HuH-7.5 (cell line): ENCODE measurements around the gene BPIFB2.

Experiments used
- DNase-seq: peaks from one replicate; pipeline ENCODE4 v3.0.0; 2011; ENCODE audit warnings: low spot score

BPIFB2 gene

DNA sequence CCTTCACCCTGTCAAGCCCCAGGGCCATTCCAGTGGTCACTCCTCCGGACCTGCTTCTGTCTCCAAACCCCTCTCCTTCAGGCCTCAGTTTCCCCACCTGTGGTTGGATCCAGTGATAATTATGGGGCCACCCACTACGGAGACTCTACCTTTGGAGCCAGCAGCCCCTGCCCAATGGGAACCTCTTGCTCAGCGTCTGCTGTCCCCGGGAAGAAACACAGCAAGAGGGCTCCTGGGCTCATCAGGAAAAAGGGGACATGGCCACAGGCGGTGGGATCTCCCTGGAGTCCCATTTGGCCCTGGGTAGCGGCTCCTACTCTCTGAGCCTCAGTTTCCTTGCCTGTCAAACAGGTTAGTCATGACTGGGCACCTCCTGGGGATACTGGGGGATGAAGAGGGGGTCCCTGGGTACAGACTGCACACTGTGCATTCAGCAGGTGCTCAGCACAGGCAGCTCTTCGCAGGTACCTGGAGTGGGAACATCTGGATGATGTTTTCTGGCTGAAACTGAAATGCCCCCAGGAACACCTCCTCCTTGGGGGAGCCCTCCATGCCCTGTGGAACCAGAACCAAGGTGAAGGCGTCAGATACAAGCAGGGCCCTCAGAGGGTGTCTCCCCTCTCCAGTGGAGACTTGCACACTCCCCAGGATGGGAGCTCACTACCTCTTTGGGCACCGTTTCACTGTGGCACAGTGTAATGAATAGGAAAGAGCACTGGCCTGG is 22.7 kb upstream of the BPIFB2 start:
- DNase-seq, result no peak

DNA sequence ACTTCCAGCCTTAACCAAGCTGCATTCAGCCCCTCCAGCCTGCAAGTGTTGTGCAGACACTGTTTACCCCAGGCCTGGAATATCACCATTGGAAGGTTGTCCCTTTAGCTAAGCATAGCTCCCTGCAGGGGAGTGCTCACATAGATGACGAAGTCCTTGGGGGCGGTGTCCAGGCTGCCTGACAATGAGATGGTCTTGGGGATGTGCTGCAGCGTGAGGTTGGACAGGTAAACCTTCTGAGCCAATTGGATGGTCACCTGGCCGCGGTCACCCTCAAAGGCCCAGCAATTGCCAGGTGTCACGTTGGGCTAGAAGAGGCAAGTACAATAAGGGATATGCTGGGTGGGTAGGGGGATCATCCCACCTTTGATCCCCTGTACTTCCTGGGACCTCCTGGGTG is 21.9 kb upstream of the BPIFB2 start:
- no peak for DNase-seq

DNA sequence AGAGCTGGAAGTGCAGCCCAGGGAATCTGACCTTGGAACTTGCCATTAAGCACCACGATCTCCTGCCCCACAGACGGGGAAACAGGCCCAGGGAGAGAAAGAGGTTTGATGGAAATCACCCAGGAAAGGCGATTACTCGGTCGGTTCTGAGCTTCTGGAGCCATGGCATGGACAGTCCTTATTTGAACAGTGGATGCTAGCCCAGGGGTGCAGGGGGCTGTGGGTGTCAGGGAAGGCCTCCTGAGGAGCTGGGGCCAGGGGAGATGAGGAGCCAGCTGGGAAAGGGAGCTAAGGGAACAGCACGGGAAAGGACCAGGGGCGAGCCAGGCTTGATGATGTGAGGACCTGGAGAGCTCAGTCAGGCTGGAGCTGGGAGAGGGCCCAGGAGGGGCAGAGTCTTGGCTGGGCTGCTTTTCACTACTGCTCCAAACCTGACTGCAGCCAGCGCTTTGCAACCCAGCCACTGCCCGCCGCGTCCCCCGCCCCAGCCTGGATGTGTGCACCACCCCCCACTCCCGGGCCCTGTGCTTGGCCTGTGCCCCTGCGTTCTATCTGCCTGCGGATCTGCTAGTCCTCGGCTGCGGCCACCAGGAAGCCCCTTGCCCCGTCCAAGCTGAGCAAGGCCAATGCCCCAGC is 21.1 kb upstream of the BPIFB2 start:
- DNase-seq, result no peak

DNA sequence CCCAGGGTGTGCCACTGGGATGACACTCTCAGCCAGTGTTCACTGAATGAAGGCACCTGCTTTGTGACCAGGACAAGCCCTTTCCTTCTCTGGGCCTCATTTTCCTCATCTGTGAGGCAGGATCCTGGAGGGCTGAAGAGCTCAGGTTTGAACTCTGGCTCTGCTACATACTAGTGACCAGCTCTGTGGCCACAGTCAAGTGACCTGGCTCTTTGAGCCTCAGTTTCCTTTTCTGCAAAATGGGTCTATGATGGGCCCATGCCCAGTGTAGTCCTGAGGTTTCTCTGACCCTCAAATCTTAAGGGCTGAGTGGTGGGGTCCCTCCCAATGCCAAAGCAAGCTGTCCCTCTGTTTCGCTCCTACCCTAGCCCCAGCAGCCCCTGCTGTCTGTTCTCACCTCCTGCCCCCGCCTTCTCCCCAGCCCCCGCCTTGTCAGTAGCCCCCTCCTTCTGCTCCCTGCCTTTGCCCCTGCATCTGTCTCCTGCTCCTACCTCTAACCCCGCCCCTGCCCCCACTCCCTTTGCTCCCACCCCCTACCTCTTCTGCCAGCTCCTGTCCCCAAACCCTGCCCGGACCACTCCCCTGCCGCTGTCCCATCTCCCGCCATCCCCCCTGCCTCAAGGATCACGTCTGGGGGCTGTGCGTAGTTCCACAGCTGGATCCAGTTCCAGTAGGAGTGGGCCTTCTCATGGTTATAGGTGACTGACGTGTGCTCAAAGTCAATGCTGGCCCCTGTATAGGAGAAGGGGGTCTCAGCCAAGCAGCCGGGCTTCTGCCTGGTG is 20.3 kb upstream of the BPIFB2 start:
- DNase-seq, result no peak

DNA sequence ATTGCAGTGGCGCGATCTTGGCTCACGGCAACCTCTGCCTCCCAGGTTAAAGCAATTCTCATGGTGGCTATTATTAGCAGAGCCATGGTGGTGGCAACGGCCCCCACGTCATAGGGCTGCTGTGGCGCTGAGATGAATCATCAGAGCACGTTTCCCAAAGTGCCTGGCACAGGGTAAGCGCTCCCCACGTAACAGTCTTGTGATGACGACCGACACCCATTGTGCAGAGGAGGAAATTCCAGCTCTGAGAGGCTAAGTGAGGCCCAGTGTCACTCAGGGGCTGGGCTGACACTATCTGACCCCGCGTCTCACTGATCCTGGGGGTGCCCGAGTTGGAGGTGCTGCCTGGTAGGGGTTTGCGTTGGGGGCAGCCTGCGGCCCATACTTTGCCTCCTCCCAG is 19.5 kb upstream of the BPIFB2 start:
- DNase-seq, result no peak

DNA sequence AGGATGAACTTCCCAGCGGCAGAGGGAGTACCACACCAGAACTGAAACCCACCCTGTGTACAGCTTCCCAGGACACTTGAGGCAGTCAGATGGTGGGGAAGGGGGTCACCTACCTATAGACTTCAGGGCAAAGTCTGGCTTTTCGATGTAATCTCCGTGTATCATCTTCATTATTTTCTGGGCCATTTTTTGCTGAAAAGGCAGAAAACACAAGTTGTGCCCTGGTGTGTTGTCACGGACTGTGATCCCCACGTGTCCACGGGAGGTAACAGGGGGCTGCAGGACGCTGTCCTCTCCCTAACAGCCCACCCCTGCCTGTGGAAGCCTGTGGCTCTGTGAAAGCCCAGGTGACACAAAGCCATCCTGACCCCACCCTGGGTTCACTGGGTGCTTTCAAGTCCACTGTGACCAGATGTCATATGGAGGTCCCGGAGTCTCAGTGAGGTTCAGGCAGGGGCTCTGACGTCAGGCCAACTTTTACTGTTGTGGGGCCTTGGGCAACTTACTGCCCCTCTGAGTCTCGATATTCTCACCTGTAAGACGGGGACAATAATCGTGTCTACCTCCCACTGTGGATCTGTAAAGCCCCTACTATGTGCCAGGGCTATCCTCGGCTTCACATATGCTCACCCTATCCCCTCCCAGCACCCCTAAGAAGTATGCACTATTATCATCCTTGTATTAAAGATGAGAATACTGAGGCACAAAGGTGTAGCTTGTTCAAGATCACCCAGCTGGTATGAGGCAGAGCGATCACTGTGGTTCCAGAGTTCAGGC is 17.8 kb upstream of the BPIFB2 start:
- no peak for DNase-seq

DNA sequence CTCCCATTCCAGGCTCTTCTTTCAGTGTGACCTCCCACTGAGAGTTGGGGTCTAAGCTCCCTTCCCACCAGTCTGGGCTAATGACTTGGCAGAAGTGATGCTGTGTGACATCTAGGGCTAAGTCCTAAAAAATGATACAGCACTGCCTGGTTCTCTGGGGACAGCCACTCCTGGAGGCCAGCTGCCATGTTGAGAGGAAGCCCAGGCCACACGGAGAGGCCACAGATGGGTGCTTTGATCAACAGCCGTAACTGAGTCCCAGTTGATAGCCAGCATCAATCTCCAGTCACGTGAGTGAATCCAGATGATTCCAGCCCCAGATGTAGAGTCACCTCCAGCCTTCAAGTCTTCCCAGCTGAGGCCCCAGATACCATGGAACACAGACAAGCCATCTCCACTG is 17.1 kb upstream of the BPIFB2 start:
- DNase-seq, result no peak

DNA sequence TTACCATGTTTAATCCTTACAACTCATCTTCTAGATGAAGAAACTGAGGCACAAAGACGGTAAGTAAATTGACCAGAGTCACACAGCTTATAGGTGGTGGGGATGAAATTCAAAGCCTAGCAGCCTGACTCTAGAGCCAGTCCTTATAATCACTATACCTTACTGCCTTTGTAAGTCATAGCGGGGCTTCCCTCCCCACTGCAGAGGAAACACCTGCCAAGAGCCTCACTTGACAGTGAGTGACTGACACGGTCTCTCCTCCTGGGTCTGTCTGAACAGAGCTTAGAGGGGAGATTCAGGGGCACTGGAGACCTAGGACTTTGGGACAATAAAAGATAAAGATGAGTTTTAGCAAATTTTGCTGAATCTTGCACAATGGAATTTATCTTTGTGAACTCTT is 16.1 kb upstream of the BPIFB2 start:
- no peak for DNase-seq

DNA sequence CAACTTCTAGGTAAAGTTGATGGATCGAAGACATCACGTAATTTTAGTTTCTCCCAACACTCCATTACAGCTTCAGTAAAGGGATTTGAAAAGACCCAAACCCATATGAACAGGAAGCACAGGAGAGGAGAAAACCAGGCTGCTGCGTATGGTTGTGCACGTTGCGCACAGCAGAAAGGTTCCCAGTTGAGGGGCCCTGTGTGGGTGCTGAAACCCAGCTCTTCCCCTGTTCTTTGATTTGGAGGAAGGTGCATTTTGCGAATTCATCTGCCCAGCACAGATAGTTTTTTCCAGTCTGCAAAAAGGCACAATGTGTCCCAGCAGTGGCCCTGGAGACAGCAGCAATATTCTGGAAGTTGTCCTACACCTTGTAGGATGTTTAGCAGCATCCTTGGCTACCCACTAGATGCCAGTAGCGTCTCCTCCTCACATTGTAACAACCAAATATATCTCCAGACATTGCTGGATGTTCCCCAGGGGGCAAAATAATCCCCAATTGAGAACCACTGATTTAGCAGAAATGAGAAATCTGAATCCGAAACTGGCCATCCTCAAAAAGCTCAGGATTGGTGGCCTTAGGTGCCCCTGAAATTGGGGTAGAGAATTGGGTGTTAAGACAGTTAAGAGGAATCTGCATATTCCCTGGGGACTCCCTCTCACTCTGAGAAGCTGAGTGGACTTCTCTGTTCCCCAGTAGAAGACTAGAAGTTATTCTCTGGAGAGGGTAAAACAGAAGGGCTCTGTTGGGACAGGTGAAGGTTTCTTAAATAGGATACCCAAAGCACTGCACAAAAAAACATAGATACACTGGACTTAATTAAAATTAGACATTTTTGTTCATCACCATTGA is 15.5 kb upstream of the BPIFB2 start:
- DNase-seq, result no peak

DNA sequence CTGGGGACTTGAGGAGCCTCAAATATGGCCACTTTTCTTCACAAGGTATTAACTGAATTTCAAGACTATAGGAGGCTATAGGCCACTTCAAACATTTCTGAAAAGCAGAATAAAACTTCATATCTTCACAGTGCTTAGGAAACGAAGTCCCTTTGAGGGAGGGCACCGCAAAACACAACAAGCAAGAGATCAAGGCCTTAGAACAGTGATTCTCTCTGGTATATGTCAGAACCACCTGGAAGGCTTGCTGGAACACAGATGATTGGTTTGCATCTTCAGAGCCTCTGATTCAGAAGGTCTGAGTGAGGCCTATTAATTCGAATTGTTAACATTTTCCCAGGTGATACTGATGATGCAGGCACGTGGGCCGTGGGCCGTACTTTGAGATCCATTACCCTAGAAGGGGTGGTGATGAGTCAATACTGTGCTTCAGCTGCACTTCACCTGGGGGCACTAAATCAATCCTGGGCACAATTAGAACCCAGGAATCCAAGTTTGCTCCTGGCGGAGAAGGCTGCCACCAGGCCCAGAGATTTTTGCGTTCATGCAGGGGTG is 13.9 kb upstream of the BPIFB2 start:
- no peak for DNase-seq

DNA sequence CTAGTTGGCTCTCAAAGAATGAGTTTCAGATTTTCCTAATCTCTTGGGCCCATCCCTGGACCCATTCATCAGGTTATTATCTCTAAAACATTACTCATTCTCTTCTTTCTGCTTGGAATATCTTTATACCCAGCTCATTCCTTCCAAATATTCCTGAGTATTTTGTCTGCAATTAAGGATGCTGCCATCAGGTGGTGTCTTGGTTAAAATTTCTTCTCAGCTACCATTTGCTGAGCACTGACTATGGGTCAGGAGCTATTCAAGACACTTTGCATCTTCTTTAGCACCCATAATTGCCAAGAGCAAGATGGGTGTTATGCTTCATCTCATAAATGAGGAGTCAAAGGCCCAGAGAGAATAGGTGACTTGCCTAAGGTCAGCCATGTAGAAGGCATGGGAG is 11.7 kb upstream of the BPIFB2 start:
- DNase-seq, result no peak

DNA sequence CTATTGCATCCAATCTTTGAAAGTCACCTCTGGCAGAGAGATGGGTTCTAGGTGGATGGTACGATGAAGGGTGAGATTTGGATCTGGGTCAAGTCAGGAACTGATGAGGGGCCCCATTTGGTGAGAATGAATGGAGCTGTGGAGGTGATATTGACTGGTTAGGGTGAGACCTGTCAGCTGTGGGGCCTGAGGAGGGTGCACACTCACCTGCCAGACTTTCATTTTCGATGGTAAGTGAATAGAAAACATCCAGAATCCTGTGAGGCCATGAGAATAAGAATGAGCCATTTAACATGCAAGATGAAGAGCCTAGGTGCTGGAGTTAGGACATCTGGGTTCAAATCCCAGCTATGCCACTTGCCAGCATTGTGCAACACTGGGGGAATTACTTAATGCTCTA is 10.1 kb upstream of the BPIFB2 start:
- no peak for DNase-seq

DNA sequence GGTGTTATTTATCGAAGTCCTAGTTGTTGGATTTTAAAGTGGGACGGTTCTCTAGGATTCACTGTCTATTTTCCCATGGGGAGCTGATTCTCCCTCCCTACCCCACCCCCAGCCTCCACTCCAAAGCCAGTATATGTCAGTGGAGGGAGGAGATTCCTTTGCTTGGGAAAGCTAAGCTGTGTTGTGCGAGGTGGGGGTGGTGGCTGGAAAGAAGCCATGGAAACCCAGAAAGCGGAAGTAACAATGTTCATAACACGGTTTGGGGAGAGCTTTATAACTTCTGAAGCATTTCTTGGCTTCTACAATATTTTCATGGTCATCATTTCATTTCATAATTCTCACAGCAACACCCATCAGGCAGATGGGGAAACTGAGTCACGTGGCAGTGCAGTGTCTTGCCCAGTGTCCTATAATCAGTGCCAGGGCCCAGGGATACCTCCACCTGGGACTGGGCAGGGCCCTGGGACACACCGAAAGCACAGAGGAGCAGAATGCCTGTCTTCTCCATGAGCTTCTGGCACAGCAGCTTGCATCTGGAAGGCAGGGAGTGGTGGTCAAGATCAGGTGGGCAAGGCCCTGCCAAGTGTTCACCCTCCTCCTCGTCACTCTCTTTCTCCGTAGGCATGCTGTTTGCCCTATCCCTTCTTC is 7.8 kb upstream of the BPIFB2 start:
- no peak for DNase-seq

DNA sequence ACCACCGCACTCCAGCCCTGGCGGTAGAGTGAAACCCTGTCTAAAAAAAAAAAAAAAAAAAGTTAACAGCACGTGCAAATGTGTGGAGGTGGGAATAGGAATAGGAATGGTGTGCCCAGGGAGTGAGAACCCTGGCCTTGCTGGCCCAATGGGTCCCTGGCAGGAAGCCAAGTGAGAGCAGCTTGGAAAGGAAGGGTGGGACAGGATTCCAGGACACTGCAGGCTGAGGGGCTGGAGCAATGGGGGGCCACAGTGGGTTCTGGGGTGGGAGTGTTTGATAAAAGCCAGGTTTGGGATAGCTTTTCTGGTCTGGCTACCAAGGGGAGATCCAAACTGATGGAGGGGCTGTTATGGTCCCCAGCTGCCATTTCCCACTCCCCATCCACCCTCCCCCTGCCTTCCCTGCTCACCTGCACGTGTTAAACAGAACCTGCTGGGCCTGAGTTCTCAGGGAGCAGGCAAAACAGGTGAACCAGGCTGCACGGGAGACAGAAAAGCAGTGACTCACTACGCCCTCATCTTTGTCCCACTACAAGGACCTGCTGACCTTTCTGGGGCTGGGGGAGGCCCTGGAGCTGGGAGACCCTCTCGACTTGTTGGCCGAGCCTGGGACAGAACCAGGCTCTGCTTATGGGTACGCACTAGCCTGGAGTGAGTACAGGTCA is 6.6 kb upstream of the BPIFB2 start:
- DNase-seq, result no peak

DNA sequence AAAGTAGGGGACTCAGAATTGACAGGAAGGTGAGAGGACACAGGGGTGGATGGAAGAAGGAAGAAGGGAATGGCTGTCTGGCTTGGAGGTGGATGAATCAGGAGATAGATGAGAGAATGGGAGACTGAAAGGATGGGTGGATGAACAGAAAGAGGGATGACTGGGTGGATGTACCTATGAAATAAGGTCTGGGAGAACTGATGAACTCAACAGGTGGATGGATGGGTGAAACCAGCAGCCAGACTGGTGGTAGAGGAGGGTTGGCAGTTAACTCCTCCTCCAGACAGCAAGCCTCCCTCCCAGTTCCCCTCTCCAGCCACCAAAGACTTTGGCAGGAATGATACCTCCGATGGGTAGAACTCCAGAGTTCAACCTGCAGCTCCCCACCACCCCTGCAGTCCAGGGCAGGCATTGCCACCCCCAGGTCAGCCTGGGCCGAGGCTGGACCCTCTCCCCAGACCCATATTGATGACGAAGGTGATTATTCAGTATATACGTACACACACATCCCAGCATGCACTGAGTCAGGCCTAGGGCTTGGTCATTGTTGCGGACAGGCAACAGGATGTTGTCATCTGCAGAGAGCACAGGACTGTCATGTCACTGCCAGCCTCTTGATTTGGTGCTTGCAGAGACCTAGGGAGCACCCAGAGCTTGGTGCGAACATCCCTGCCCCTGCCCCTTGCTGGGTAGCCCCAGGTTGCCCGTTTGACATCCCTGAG is 5.3 kb upstream of the BPIFB2 start:
- DNase-seq, result no peak

DNA sequence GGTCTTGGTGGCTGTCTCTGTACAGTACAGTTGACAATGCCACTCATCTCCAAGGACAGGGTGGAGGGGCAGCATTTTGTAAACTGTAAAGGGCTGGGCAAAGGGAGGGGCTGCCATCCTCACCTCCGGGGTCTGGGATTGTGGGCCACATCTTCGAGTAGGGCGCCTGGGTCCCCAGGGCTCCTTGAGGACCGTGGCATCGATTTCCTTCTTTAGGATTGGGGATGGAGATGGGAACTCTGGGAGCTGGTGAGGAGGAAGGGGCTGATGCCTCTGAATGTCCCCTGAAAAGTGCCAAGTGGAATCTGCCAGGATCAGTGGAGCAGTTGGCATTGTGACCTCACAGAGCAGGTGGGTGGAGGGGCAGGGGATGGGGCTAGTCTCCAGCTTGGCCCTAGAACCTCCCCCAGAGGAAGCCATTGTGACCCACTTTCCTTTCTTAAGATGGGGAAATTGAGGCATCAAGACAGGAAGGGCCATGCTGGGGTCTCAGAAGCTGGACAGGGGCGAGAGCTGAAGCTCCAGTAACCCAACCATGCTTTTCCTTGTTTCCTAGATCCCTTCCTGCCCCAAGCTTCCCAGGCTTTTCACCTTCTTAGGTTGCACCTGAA is 3.3 kb upstream of the BPIFB2 start, which contains the start of gene SUN5:
Gene SUN5 (minus strand): TSS at position 293 of the 611 bp plus-strand sequence. CDS start 93 bp downstream, at position 200.
- DNase-seq, result no peak

DNA sequence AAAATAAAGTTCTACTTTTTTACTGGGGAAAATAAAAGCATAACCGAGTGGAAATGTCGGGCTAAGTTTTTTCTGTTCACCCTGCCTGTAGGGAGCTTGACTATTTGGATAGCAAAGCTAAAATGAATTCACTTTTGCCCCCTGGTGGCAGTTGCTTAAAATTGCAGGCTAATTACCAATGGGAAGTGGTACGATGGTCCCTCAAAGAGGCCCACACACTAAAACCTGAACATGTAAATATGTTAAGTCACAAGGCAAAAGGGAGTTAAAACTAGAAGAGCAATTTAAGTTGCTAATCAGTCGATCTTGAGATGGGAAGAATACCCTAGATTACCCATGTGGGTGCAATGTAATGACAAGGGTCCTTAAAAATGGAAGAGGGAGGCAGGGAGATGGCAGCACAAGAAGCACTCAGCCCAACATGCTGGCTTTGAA is 2.4 kb upstream of the BPIFB2 start:
- DNase-seq, result peak; percentile 47

DNA sequence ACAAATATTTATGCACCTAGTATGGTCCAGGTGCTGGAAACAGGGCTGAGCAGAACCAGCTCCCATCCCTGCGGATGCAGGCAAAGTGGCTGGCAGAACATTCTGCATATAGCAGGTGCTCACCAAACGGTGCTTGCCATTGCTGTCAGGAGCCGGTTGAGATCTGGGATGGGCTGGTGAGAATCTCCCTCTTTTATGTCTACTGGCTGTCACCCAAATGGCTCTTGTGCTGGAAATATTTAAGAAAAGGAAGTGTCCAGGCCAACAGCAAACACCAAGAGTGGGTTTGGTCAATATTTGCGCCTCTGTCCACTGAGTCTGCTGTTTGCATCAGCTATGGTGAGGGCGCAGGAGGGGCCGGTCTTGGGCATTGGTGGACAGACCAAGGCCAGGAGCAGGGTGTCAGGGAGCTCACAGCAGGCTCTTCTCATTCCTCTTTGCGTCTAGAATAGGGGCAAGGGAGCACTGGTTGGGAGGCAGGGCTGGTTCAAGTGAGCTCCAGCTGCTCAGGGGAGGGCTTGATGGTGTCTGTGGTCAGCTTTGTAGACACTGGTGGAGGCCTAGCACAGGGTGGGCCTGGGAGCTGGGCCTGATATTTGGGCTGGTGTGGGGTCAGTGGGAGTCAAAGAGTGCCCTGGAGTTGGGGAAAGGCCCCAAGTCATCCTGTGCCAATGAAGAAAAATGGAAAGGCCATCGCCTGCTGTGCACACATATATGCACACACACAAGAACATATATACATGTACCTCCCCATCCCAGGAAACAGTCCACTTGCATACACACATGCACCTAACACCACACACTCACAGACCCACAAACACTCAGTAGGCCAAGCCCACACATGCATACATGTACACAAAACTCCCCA is 1.4 kb upstream of the BPIFB2 start:
- DNase-seq, result no peak
